Stimulated activated naive B cell treated with anti-CD40 and anti-IgM and Interleukin-4, amounts not matched to agents 10 μg/mL and 1 μg/mL and 100 μg/mL, for 72 hours (primary cell): ENCODE results near the gene RIN3.

ENCODE experiments used
- ATAC-seq, 2 donors: fragments of 150-1000 bp; cut with Tn5 transposase; replicated peaks; 2 replicates each; pipeline ENCODE4 v1.10.0; 2021; ENCODE audit warnings: moderate library complexity in 1 of 2
- DNase-seq: peaks from one replicate; pipeline ENCODE4 v3.0.0; 2021
- H3K27ac Mint-ChIP-seq: one replicate; pipeline ENCODE4 v1.8.0; 2022; ENCODE audit warnings: mild to moderate bottlenecking, mixed read lengths
- H3K27me3 Mint-ChIP-seq, 2 donors: one replicate each; pipeline ENCODE4 v1.8.0; 2022; ENCODE audit warnings: mixed read lengths in 2 of 2
- H3K36me3 Mint-ChIP-seq, 2 donors: one replicate each; pipeline ENCODE4 v1.8.0; 2022; ENCODE audit warnings: mixed read lengths in 2 of 2, mild to moderate bottlenecking in 1 of 2
- H3K4me1 Mint-ChIP-seq, 2 donors: one replicate each; pipeline ENCODE4 v1.8.0; 2022; ENCODE audit warnings: mixed read lengths in 2 of 2, mild to moderate bottlenecking in 1 of 2
- H3K4me3 Mint-ChIP-seq, 2 donors: one replicate each; pipeline ENCODE4 v1.8.0; 2022; ENCODE audit warnings: mild to moderate bottlenecking in 2 of 2, mixed read lengths in 2 of 2, moderate library complexity in 1 of 2
- H3K9me3 Mint-ChIP-seq, 2 donors: one replicate each; pipeline ENCODE4 v1.8.0; 2022; ENCODE audit warnings: mixed read lengths in 2 of 2, mild to moderate bottlenecking in 1 of 2

Gene RIN3

GRCh38 chr14:92556863-92557543 is 43.4 kb downstream of the RIN3 start:
- Mint-ChIP-seq H3K27ac (peak overlapping the region; percentile 63), H3K4me1 (peaks cover 35 to 56% of the 10 kb centered on the region in 2 donors), H3K27me3 (peaks cover 0 to 18% of the 10 kb centered on the region in 2 donors), H3K4me3 (peak overlapping the region; percentile 13 to 37), H3K9me3 (no peaks in the 10 kb centered on the region), H3K36me3 (peaks cover 11 to 33% of the 10 kb centered on the region in 2 donors)
- ATAC-seq (peak in 1 of 2 donors; percentile 17), DNase-seq (no peak)

- no peak for DNase-seq
- H3K9me3 Mint-ChIP-seq: no peaks in the 10 kb centered on the region
- H3K4me3 Mint-ChIP-seq: peak overlapping the region in 1 of 2 donors; percentile 13
- ATAC-seq: no peak
- H3K27ac Mint-ChIP-seq: no peak overlapping the region
- peaks cover 11 to 33% of the 10 kb centered on the region in 2 donors for H3K36me3 Mint-ChIP-seq
- peaks cover 31 to 53% of the 10 kb centered on the region in 2 donors for H3K4me1 Mint-ChIP-seq
- H3K27me3 Mint-ChIP-seq: peaks cover 0 to 16% of the 10 kb centered on the region in 2 donors
Measured at GRCh38 chr14:92557544-92557912, 43.9 kb downstream of the RIN3 start.

GRCh38 chr14:92558319-92558718 is 44.7 kb downstream of the RIN3 start:
- ATAC-seq (no peak), DNase-seq (no peak)
- Mint-ChIP-seq H3K27ac (no peak overlapping the region), H3K36me3 (peaks cover 11 to 30% of the 10 kb centered on the region in 2 donors), H3K27me3 (peaks cover 0 to 8% of the 10 kb centered on the region in 2 donors), H3K4me1 (peaks cover 26 to 53% of the 10 kb centered on the region in 2 donors), H3K4me3 (no peak overlapping the region), H3K9me3 (no peaks in the 10 kb centered on the region)

GRCh38 chr14:92559486-92559885 is 45.9 kb downstream of the RIN3 start:
- Mint-ChIP-seq H3K4me1 (peaks cover 27 to 57% of the 10 kb centered on the region in 2 donors), H3K36me3 (peaks cover 11 to 32% of the 10 kb centered on the region in 2 donors), H3K27ac (no peak overlapping the region), H3K27me3 (no peaks in the 10 kb centered on the region), H3K9me3 (no peaks in the 10 kb centered on the region), H3K4me3 (no peak overlapping the region)
- no peak for ATAC-seq
- no peak for DNase-seq

- Mint-ChIP-seq H3K36me3 (peaks cover 11 to 34% of the 10 kb centered on the region in 2 donors), H3K4me1 (peaks cover 28 to 62% of the 10 kb centered on the region in 2 donors), H3K27ac (no peak overlapping the region), H3K9me3 (no peaks in the 10 kb centered on the region), H3K4me3 (no peak overlapping the region), H3K27me3 (no peaks in the 10 kb centered on the region)
- DNase-seq: no peak
- ATAC-seq: no peak
Measured at GRCh38 chr14:92560106-92560865, 46.7 kb downstream of the RIN3 start.

- Mint-ChIP-seq H3K4me1 (peaks cover 12 to 46% of the 10 kb centered on the region in 2 donors), H3K27me3 (no peaks in the 10 kb centered on the region), H3K27ac (no peak overlapping the region), H3K36me3 (peaks cover 18 to 40% of the 10 kb centered on the region in 2 donors), H3K4me3 (no peak overlapping the region), H3K9me3 (peaks cover 0 to 1% of the 10 kb centered on the region in 2 donors)
- DNase-seq: no peak
- no peak for ATAC-seq
Measured at GRCh38 chr14:92561906-92562479, 48.4 kb downstream of the RIN3 start.

GRCh38 chr14:92563359-92563758 is 49.8 kb downstream of the RIN3 start:
- Mint-ChIP-seq H3K4me3 (no peak overlapping the region), H3K27me3 (no peaks in the 10 kb centered on the region), H3K36me3 (peaks cover 18 to 40% of the 10 kb centered on the region in 2 donors), H3K9me3 (peaks cover 0 to 7% of the 10 kb centered on the region in 2 donors), H3K27ac (peak overlapping the region; percentile 14), H3K4me1 (peaks cover 9 to 36% of the 10 kb centered on the region in 2 donors)
- DNase-seq (peak; percentile 24), ATAC-seq (peak; percentile 99)

- Mint-ChIP-seq H3K9me3 (peaks cover 0 to 7% of the 10 kb centered on the region in 2 donors), H3K4me1 (peaks cover 12 to 41% of the 10 kb centered on the region in 2 donors), H3K36me3 (peaks cover 19 to 40% of the 10 kb centered on the region in 2 donors), H3K27me3 (no peaks in the 10 kb centered on the region), H3K4me3 (no peak overlapping the region), H3K27ac (peak overlapping the region; percentile 14)
- no peak for DNase-seq
- peak; percentile 13 to 22 for ATAC-seq
Measured at GRCh38 chr14:92563765-92564285, 50.2 kb downstream of the RIN3 start.

- Mint-ChIP-seq H3K4me1 (peaks cover 16 to 48% of the 10 kb centered on the region in 2 donors), H3K4me3 (no peak overlapping the region), H3K27ac (no peak overlapping the region), H3K9me3 (peaks cover 0 to 7% of the 10 kb centered on the region in 2 donors), H3K36me3 (peaks cover 19 to 35% of the 10 kb centered on the region in 2 donors), H3K27me3 (no peaks in the 10 kb centered on the region)
- DNase-seq: no peak
- ATAC-seq: no peak
Measured at GRCh38 chr14:92564344-92565039, 50.9 kb downstream of the RIN3 start.

- DNase-seq (no peak), ATAC-seq (no peak)
- Mint-ChIP-seq H3K4me1 (peaks cover 18 to 51% of the 10 kb centered on the region in 2 donors), H3K9me3 (peaks cover 0 to 7% of the 10 kb centered on the region in 2 donors), H3K36me3 (peaks cover 18 to 28% of the 10 kb centered on the region in 2 donors), H3K4me3 (no peak overlapping the region), H3K27me3 (no peaks in the 10 kb centered on the region), H3K27ac (no peak overlapping the region)
Measured at GRCh38 chr14:92565040-92565717, 51.6 kb downstream of the RIN3 start.

GRCh38 chr14:92565718-92566115 is 52.1 kb downstream of the RIN3 start:
- no peak for DNase-seq
- H3K9me3 Mint-ChIP-seq: peaks cover 0 to 7% of the 10 kb centered on the region in 2 donors
- H3K4me1 Mint-ChIP-seq: peaks cover 22 to 57% of the 10 kb centered on the region in 2 donors
- no peak for ATAC-seq
- H3K36me3 Mint-ChIP-seq: peaks cover 15 to 26% of the 10 kb centered on the region in 2 donors
- H3K4me3 Mint-ChIP-seq: no peak overlapping the region
- no peak overlapping the region for H3K27ac Mint-ChIP-seq
- no peaks in the 10 kb centered on the region for H3K27me3 Mint-ChIP-seq

GRCh38 chr14:92567173-92567725 is 53.7 kb downstream of the RIN3 start:
- ATAC-seq (no peak), DNase-seq (no peak)
- Mint-ChIP-seq H3K9me3 (peaks cover 0 to 7% of the 10 kb centered on the region in 2 donors), H3K36me3 (peaks cover 20 to 25% of the 10 kb centered on the region in 2 donors), H3K27me3 (no peaks in the 10 kb centered on the region), H3K27ac (no peak overlapping the region), H3K4me3 (no peak overlapping the region), H3K4me1 (peaks cover 22 to 53% of the 10 kb centered on the region in 2 donors)
